GM21619 (cell line): Measurements from ENCODE around the gene IGF2BP2.
"Not testable (repeated sequence)": the region's sequence is repeated elsewhere in the genome, so short reads cannot be mapped to it uniquely, and the experiment has no call there.

Experiments used
- ATAC-seq: cut with Tn5 transposase; IDR thresholded peaks from one replicate; pipeline ENCODE4 v1.9.1; 2021; ENCODE audit not compliant: unreplicated experiment

The IGF2BP2 gene

DNA sequence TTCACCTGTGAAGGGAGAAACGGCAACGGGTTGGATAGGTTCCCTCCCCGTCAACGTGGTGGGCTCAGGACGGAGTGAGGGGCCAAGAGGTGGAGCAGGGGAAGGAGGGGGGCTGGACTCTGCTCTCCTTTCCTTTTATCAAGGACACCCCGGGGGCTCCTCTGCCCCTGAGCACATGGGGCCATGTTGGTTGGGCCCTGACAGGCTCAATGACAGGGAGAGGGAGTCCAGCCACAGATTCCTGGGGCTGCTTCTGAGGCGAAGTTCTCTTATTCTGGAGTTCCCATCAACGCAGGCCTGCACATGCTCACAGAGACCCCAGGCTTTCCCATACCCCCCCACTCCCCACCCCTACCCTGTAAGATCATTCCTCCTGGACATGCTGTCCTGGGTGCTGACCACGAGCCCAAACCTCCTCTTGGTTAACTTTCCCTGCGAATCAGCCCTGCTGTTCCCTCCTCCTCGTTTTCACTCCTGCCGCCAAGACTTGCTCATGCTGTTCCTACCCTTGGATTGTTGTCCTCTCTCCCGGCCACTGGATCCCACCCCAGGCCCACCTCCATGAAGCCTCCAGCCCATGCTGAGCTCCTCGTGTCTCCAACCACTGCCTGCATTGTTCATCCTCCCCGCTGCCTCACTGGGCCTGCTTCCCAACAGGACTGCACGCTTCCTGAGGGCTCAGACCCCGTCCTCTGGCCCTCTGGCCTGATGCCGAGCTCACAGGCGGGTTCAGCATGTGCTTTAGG lies 177.5 kb downstream of the IGF2BP2 start:
- no peak for ATAC-seq

DNA sequence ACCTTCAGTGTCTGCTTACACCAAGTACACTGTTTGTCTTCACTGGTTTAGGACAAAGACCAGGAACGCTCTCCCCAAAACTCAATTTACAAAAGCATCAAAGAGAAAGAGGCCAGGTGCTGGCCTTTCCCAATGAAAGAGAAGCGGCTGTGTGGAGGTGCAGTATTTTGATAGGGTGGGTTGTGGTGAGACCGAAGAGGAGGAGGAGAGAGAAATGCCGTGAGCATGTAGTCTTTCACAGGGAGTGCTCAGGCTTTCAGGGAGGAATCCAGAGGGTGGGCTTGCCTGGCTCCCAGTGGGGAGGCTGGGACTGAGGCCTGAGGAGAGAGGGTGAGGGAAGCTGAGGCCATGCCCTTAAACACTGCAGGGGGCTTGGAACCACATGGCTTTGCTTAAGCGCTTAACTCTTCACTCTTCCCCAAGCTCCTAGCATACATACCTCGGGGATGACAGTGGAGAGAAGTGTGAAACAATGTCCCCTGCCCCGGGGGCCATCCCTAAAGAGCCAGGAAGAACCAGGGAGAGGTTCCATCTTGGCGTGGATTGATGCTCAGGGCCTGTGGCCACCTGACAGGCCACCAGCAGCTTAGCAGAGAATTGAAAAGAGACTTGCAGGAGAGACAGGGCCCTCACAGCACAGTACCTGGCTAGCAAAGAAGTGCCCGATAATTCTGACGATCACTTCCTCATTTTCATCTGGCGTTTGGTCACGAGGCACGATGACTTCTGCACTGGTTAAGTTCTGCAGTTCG lies 178.3 kb downstream of the IGF2BP2 start:
- peak; percentile 66 for ATAC-seq

DNA sequence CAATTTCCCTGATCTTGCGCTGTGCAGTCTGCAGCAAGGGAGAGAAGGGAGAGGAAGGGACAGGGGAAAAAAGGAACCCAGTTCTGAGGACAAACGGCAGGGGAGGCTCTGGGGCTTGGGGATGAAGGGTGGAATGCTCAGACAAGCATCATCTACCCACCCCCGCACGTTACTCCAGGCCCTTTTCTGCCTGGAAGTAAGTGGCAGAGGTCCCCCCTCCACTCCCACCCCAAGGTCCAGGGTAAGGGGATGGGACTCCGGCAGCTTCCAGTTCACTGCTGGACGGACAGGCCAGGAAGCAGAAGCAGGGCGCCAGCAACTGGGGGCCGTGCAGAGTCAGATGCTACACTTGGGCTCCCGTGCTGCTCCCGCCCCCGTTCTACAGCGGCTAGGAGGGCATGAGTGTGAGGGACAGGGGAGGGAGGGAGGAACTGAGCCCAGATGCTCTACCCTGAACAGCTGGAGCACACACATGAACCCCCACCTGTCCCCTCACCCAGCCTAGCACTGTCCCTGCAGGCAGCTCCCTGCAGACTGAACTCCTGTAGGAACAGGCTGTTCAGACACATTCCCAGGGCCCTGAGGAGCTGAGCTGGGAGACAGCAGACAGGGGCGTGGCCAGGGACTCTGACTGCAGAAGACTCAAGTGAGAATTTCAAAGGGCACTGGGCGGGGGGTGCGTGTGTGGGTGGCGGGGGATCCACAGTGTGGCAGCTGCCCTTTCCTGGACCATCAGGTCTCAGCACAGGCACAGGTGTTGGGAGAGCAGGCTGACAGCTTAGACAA lies 179.1 kb downstream of the IGF2BP2 start:
- no peak for ATAC-seq

DNA sequence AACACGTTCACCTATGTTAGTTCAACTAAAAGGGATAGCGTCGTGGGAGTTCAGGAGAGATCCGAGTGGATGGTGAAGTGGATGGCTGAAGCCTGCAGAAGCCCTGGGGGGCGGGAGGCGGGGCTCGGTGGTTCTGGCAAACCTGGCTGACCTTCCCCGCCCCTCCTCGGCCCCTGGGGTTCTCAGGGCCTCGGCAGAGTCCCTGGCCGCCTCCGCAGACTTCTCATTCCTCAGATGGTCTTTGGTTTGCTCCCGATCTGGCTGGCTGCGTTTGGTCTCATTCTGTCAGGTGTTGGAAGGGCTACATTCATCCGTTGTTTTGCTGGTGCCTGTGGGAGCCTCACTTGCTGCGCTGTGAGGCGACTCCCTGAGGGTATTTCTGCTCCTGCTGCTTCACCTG lies 179.7 kb downstream of the IGF2BP2 start:
- not testable (repeated sequence) for ATAC-seq

DNA sequence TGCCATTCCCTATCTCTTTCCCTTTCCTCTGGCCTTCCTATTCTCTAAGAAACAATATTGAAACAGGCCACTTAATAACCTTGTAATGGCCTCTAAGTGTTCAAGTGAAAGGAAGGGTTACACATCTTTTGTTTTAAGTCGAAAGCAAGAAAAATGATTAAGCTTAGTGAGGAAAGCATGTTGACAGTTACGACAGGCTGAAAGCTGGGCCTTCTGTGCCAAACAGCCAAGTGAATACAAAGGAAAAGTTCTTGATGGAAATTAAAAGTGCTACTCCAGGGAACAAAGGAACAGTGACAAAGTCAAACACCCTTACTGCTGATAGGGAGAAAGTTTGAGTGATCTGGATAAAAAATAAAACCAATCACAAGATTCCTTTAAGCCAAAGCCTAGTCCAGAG lies 184.5 kb downstream of the IGF2BP2 start:
- ATAC-seq = no peak

DNA sequence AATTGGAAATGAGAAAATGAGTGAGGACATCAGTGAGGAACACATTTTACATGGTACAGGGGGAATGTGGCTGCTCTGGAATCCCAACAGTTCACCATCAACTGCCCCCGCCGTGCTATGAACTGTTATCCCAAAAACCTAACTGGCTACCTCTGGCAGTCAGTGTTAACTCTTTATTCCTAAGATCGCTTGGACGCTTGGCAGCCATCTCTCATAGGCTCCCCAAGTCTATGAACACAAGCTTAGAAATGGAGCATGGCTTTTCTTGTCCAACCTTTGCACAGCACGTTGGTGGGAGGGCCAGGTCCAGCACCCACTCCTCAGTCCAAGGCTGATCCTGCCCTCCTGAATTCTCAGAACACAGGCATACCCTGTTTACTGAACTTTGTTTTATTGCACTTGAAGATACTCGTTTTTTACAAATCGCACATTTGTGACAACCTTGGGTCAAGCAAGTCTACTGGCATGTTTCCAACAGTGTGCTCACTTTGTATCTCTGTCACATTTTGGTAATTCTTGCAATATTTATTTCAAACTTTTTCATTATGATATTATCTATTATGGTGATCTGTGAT lies 185.1 kb downstream of the IGF2BP2 start:
- ATAC-seq = no peak

DNA sequence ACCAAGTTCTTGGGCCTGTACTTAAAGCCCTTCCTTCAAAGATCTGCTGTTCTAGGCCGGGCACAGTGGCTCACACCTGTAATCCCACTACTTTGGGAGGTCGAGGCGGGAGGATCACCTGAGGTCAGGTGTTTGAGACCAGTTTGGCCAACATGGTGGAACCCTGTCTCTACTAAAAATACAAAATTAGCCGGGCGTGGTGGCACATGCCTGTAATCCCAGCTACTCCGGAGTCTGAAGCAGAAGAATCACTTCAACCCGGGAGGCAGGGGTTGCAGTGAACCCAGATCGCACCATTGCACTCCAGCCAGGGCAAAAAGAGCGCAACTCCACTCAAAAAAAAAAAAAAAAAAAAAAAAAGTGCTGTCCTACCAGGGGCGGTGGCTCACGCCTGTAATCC lies 186.2 kb downstream of the IGF2BP2 start:
- not testable (repeated sequence) for ATAC-seq

DNA sequence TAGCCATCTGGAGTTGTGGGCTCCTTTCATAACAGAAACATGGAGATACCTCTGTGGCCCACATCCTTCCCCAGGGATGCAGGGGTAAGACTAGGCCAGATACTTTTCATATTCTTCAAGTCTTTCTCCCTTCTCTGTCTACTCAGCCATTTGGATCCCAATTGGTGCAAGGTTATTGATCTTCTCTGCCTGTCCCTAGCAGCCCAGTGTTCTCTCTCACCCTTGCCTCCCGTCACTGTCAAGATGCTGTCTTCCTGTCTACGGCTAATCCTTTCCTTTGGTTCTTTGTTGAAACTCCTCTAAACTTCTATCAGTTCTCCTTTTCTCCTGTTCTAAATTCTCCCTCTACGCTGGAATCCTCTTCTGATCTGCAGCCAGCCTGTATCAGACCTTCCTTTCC lies 187.5 kb downstream of the IGF2BP2 start:
- ATAC-seq = no peak

DNA sequence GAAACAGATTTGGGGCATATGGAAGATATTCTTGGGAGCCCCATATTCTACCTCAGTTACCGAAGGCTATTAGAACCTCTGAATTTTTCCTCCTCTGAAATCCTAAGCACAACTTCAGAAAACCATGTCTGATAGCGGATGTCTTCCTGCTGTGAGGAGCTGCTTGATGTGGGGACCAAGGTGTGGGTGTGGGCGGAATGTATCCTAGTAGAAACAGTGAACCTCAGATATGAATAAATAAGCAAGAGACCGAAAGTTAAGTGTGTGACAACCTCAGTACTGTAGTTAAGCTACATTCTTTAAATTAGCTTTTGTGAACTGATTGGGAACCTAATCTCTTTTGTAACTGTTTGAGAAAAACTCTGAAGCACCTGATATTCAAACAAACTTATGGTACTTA lies 191.8 kb downstream of the IGF2BP2 start:
- ATAC-seq = no peak

DNA sequence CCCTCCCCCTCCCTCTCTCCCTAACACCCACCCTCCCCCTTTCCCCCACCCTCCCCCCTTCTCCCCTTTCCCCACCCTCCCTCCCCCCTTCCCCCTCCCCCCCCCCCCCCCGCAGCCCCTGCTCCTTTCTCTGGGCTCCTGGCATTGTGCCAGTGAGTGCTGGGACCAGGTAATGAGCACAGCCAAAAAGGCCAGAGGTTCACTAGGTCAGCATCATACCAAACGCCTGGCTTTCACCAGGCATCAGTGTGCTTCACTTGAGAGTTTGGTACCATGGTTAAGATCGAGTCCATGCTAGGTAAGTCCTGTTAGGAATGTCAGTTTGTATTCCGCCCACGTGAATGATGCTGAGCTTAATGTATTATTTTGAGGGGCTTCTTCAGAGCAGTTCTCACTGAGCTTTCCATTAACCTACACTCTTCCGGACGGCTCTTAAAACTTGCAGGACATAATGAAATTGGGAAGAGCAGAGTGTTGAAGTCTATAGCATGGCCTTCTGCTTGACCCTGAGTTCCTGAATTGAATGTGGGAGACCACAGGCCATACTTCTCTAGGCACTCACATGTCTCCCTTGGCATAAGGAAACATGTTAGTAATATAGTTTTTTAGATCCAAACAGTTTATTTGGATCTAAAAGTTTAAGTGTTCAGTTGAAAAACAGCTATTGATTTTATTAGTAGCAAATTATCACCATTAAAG lies 193.2 kb downstream of the IGF2BP2 start:
- no peak for ATAC-seq

DNA sequence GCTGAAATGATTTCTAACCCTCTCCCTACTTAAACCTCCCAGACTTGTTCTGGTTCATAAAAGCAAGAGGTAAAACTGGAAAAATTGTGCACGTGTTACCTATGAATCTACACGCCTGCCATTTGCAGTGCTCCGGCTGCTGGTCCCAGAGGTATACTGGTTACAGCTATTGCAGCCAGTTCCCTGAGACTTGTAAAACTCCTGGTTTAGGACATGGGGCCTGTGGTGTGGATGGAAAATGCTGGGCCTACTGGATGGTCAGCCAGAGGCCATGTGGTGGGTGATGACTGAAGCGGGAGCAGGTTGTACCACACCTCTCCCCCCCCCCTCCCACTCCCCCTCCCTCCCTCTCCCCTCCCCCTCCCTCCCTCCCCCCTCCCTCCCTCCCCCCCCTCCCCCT lies 193.7 kb downstream of the IGF2BP2 start:
- ATAC-seq = no peak

DNA sequence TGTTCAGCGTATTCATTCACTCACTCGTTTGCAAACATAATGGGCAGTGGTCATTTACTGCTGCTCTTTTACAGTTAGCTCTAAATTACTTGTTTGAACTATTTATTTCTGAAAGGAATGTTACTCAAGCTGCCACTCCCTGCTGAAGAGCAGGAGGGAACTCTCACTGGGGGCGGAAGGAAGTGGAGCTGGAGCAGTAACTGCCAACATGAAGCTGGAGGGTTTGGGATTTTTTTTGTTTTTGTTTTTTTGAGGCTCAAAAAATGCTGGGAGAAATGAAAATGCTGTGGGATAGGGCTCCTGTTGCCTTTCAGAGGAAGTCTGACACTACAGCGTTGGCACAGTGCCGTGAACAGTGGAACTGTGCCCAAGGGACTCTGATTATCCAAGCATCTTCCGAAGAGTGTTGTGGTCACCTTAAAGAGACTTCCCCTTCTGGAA lies 194.6 kb downstream of the IGF2BP2 start:
- no peak for ATAC-seq

DNA sequence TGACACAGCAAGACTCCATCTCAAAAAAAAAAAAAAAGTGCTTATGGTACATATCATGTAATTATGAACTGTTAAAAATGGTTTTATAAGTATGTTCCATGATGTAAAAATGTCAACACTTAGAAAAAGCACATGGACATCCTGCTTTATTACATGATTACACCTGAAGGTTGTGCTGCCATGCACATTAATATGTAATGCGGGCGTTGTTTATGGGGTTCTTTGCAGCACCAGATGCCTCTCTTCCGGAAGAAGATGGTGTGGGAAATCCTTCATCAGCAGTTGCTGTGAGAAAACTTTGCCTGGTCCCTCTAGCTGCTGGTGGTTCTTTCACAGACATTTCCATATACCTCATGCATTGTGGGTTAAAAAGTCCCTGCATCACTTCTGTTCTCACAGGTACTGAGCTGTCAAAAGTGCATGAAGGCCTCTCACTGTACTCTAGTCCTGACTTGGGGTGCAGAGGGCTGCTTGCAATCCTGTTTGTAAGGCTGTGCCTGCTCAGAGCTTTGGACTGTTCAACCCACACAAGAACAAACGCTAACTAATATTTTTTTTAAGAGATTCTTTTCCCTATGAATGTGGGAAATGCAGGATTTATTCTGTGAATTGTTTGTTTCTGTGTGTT lies 195.2 kb downstream of the IGF2BP2 start:
- no peak for ATAC-seq

DNA sequence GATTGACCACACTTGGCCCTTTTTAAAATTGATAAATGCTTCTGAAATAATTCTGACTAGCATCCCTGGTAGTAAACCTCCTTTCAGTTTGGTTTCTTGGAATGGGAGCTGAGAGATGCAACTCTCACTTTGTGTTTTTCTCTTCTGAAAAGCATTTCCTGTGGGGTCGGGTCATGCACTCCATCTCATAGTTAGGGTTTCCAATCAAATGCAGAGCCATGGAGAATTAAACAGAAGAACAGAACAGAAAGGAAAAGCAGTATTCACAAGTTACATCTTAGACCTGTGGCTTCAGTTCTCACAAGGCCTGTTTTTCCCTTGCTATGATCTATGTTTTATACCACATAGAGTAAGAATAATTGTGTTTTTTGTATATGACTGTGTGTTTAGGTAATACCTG lies 199.1 kb downstream of the IGF2BP2 start:
- no peak for ATAC-seq

DNA sequence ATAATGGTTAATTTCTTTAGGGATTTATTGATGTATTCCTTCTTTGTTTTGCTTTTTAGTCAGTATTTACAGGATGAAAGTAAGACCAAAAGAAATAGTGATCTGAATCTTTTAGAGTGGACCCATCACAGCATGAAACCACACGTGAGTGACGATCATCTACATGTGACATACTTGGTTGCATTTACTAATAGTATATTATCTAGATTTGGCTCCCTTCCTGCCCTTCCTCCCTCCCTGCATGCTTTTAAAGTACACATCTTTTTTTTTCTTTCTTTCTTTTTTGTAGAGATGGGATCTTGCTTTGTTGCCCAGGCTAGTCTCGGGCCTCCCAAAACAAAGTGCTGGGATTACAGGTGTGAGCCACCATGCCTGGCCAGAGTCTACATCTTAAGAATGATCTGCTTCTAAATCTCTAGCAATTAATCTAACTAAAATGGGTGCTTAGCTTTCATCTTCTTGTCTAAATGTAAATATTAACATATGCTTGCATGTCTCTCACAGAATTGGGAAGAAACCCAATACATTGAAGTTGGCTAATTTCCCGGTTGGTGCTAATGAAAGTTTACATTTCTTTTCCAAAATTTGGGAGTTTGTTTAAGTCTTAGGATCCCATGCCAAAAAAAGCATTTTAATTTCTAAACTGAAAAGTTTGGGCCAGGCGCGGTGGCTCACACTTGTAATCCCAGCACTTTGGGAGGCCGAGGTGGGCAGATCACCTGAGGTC lies 200.7 kb downstream of the IGF2BP2 start:
- ATAC-seq = no peak

DNA sequence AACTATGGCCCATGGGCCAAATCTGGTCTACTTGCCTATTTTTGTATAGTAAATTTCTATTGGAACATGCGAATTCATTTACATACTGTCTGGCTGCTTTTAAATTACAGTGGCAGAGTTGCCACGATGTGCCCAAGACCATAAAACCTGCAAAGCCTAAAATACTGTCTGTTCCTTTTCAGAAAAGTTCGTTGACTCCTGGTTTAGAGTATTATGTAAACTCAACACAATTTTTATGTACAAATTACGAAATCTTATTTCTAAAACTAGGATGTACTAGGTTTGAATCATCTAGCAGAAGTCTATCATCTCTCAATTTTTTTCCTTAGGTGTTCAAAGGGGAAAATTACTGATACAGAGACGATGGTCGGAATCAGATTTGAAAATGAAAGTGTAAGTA lies 211.8 kb downstream of the IGF2BP2 start:
- ATAC-seq = no peak

DNA sequence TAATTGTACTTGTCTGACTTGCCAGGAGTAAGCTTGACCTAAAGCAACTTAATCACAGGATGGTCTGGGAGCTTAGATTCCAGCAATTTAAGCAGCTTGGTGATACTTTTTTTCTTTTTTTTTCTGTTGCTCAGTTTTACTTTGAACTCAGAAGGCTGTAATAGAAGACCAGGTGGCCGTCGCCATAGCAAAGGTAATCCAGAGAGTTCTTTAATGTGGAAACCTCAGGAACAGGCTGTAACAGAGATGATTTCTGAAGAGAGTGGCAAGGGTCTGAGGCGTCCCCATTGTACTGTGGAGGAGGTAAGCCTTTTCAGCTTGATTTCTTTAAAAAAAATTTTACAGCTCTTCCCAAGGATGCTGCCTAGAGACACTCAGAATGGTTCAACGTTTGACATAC lies 218.6 kb downstream of the IGF2BP2 start:
- no peak for ATAC-seq

DNA sequence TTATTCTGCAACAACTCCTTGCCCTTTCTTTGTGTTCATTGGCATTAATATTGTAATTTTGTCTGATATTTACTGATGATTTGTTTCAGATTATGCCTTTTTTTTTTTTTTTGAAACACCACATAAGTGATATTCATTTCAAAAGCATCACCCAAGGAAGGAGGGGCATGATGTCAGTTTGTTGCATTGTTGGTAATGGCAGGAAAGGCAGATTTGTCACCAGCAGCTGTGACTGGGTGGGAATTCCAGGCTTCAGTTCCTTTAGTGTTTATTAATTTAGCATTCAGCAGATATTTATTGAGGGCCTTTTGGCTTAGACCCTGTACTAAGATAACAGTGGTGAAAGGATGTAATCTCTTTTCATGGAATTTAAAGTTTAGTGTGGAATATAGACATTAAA lies 219.3 kb downstream of the IGF2BP2 start:
- ATAC-seq = no peak

DNA sequence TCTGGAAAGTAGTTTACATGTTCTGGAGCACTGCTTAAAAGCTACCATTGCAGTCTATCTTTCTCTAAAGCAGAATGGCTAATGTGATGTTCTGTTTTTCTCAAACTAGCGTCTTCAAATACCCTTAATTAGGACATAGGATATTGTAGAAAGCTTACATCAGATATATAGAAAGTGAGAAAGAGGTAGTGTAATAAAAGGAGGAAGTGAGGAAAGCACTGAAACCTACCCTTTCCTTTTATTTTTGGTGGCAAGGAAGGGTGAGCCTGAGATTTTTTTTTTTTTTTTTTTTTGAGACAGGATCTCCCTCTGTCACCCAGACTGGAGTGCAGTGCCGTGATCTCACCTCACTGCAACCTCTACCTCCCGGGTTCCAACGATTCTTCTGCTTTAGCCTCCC lies 229.3 kb downstream of the IGF2BP2 start:
- no peak for ATAC-seq

DNA sequence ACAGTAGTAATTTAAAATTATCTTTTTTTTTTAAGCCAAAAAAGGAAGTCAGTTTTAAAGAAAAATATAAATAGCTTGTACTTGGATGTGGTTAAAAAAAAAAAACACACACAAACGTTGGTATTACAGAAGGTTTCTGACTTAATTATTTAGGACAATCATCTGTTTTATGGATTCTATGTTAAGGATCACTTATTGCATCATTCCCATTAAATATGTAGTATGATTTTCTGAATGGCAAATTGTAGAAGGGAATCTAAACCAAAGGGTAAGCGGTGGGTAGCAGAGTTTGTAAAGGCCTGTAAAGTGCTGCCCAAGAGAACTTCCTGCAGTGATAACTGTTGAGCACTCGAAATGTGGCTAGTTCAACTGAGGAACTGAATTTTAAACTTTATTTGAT lies 230.8 kb downstream of the IGF2BP2 start:
- ATAC-seq = no peak
